GM19193 (cell line): ENCODE data around the gene RND1.

Experiments used
- POLR2A ChIP-seq: IDR thresholded peaks from 4 replicates; pipeline ENCODE4 v1.6.1; 2011; ENCODE audit not compliant: insufficient read depth, insufficient read length; ENCODE audit errors: extremely low read depth

The RND1 gene

GRCh38 chr12:48810903-48811431 is 54.7 kb downstream of the RND1 start:
- no peak for TF ChIP-seq POLR2A

- no peak for TF ChIP-seq POLR2A
Observed at GRCh38 chr12:48807981-48808380, 57.7 kb downstream of the RND1 start.
